ENCODE results near the gene GDF11. TPM values are rescaled to one million over a fixed set of nuclear protein-coding genes. Genes with fewer than 3 reads are reported as not detected.

Gene GDF11
- total RNA-seq, 1 experiment from 2014 or later, result 9.4 TPM

DNA sequence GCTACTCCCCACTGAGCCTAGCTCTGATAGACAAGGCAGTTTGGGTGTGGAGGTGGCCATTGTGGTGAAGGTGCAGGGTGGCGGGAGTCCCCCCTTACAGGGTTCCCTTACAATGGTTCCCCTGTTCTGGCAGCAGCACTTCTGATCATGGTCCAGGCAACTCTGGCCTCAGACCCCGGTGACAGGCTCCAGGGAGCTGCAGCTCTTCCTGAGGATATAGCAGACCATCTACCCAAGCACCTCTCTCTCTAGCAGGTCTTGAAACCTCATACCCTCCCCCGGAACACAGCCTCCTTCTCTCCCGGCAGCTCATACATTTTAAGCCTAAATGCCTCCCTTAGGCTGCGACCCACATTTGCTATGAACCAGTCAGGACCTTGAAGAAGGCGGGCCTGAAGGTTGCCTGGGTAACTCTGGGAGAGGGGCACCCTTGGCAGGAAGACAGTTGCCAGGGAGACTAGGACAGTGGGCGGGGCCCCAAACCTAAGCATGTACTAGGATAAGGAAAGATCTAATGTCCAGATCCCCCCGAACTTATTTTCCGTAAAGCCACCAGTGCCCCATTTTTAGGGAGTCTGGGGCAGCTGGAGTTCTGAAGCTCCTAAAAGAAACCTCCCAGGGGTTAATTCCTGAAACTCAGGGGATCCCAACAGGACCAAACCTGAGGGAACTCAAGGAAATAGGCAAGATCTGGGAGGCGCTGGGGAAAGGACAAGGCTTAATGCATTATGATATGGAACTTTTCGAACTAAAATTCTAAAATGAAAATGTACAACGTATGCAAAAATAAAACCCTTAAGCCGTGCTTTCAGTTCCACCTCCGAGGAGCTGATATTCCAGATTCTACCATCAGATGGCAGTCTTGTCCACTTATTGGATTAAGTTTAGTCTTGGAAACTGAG is 4.5 kb upstream of the GDF11 start:
- peak overlapping the region; percentile 75 for H2AFZ ChIP-seq
- H3K9me3 ChIP-seq (ENCODE audit: insufficient read depth, low read depth), result no peaks in the 10 kb centered on the region
- H3K79me2 ChIP-seq (ENCODE audit: low read depth), result no peaks in the 10 kb centered on the region
- H3K9me2 ChIP-seq (ENCODE audit: insufficient read depth), result no peaks in the 10 kb centered on the region
- ChIA-PET POLR2A (ENCODE audit: unreplicated experiment) (interaction anchor here (1.0 to 1.3 kb wide), 2 partner anchors 9 to 195 kb away, joined by 6 to 7 read pairs; partner anchors contain the start of gene CD63), CTCF (interaction anchor here (0.6 to 2.2 kb wide), 9 partner anchors 9 to 458 kb away, joined by 3 to 21 read pairs (median 3); partner anchors contain the start of genes CD63, RDH5, SUOX and ZC3H10)
- H3K27ac ChIP-seq, result no peak overlapping the region
- no peaks in the 10 kb centered on the region for H3K27me3 ChIP-seq (ENCODE audit: insufficient read depth, low read depth)
- peak overlapping the region; percentile 74 for H3K4me3 ChIP-seq
- H4K20me1 ChIP-seq (ENCODE audit: insufficient read depth), result no peaks in the 10 kb centered on the region
- DNase-seq, result peak; percentile 68 to 71
- no peak for TF ChIP-seq EZH2 (IDR thresholded peaks at IDR 0.05; ENCODE audit: low read depth)
- TF ChIP-seq, protein P1, sequence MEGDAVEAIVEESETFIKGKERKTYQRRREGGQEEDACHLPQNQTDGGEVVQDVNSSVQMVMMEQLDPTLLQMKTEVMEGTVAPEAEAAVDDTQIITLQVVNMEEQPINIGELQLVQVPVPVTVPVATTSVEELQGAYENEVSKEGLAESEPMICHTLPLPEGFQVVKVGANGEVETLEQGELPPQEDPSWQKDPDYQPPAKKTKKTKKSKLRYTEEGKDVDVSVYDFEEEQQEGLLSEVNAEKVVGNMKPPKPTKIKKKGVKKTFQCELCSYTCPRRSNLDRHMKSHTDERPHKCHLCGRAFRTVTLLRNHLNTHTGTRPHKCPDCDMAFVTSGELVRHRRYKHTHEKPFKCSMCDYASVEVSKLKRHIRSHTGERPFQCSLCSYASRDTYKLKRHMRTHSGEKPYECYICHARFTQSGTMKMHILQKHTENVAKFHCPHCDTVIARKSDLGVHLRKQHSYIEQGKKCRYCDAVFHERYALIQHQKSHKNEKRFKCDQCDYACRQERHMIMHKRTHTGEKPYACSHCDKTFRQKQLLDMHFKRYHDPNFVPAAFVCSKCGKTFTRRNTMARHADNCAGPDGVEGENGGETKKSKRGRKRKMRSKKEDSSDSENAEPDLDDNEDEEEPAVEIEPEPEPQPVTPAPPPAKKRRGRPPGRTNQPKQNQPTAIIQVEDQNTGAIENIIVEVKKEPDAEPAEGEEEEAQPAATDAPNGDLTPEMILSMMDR (conservative IDR thresholded peaks at IDR 0.05), result peak; percentile 90
- H3F3A ChIP-seq (ENCODE audit: insufficient read depth, low read depth), result peaks cover 10% of the 10 kb centered on the region; the same call in 1 of the 2 replicates
- intact Hi-C loops (cut with micrococcal nuclease; ENCODE audit: unreplicated experiment), result loop anchor here (1.0 to 5.0 kb wide), 4 partner anchors 202 to 899 kb away; partner anchors contain the start of genes RPS26 and ZC3H10
- BruUV-seq (replicated peaks), result no TSS peak
- H3K36me3 ChIP-seq (ENCODE audit: low read depth), result no peaks in the 10 kb centered on the region
- peak overlapping the region; percentile 98 for H3K4me2 ChIP-seq
- H3K4me1 ChIP-seq (replicated peaks; ENCODE audit: insufficient read depth), result peaks cover 12% of the 10 kb centered on the region

DNA sequence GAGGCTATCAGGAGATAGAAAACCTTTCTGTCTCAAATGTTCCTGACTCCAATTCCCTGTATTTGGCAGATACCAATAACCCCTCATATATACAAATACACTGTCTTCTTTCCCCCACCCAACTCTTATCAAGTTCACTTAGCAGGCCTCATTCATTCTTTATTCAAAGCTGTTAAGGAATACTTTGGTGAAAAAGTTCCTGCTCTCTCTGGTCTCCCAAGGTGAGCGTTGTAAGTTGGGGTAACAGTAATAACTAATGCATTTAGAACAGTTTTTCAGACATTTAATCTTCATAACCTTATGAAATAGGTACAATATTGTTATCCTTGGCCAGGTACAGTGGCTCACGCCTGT is 3.9 kb upstream of the GDF11 start:
- H3K27ac ChIP-seq, result no peak overlapping the region
- BruUV-seq (replicated peaks), result no TSS peak
- H3K79me2 ChIP-seq (ENCODE audit: low read depth), result no peaks in the 10 kb centered on the region
- H3K36me3 ChIP-seq (ENCODE audit: low read depth), result no peaks in the 10 kb centered on the region
- peaks cover 17% of the 10 kb centered on the region for H3K4me1 ChIP-seq (replicated peaks; ENCODE audit: insufficient read depth)
- no peaks in the 10 kb centered on the region for H3K27me3 ChIP-seq (ENCODE audit: insufficient read depth, low read depth)
- TF ChIP-seq, protein P1 (conservative IDR thresholded peaks at IDR 0.05), result no peak
- no peak for TF ChIP-seq EZH2 (IDR thresholded peaks at IDR 0.05; ENCODE audit: low read depth)
- intact Hi-C loops (cut with micrococcal nuclease; ENCODE audit: unreplicated experiment), result loop anchor here (1.0 to 5.0 kb wide), 3 partner anchors 201 to 898 kb away; partner anchors contain the start of gene ZC3H10
- H4K20me1 ChIP-seq (ENCODE audit: insufficient read depth), result no peaks in the 10 kb centered on the region
- CTCF ChIA-PET, result interaction anchor here (1.0 to 1.8 kb wide), 5 partner anchors 9 to 258 kb away, joined by 3 to 21 read pairs (median 3); partner anchors contain the start of genes CD63 and SUOX
- POLR2A ChIA-PET (ENCODE audit: unreplicated experiment), result interaction anchor here (1.0 to 1.3 kb wide), 2 partner anchors 10 to 194 kb away, joined by 6 to 7 read pairs; partner anchors contain the start of gene CD63
- peak overlapping the region; percentile 98; the same call in 1 of the 2 replicates for H3K4me2 ChIP-seq
- H3K9me2 ChIP-seq (ENCODE audit: insufficient read depth), result no peaks in the 10 kb centered on the region
- no peak overlapping the region for H2AFZ ChIP-seq
- peaks cover 10% of the 10 kb centered on the region; the same call in 1 of the 2 replicates for H3F3A ChIP-seq (ENCODE audit: insufficient read depth, low read depth)
- no peaks in the 10 kb centered on the region for H3K9me3 ChIP-seq (ENCODE audit: insufficient read depth, low read depth)
- no peak for DNase-seq
- H3K4me3 ChIP-seq, result peak overlapping the region; percentile 74; the same call in 1 of the 2 replicates

- Histone ChIP-seq H3K4me2 (peak overlapping the region; percentile 80), H3K4me1 (replicated peaks; ENCODE audit: insufficient read depth) (peaks cover 21% of the 10 kb centered on the region), H2AFZ (0 out of 2 replicates have a peak overlapping the region, but pooled peaks have one; percentile 59), H3F3A (ENCODE audit: insufficient read depth, low read depth) (peaks cover 10% of the 10 kb centered on the region; the same call in 1 of the 2 replicates), H3K27ac (no peak overlapping the region), H3K9me2 (ENCODE audit: insufficient read depth) (no peaks in the 10 kb centered on the region), H3K36me3 (ENCODE audit: low read depth) (no peaks in the 10 kb centered on the region), H3K9me3 (ENCODE audit: insufficient read depth, low read depth) (no peaks in the 10 kb centered on the region), H4K20me1 (ENCODE audit: insufficient read depth) (no peaks in the 10 kb centered on the region), H3K27me3 (ENCODE audit: insufficient read depth, low read depth) (no peaks in the 10 kb centered on the region), H3K4me3 (peak overlapping the region; percentile 57), H3K79me2 (ENCODE audit: low read depth) (no peaks in the 10 kb centered on the region)
- DNase-seq, result no peak
- ChIA-PET CTCF (interaction anchor here (0.6 to 0.7 kb wide), 2 partner anchors 67 to 244 kb away, joined by 3 to 4 read pairs; no protein-coding TSS in a partner anchor), POLR2A (ENCODE audit: unreplicated experiment) (interaction anchor here (0.6 to 0.7 kb wide), 2 partner anchors 19 to 114 kb away, joined by 3 to 4 read pairs; no protein-coding TSS in a partner anchor)
- intact Hi-C loops (cut with micrococcal nuclease; ENCODE audit: unreplicated experiment), result loop anchor here (5.0 kb wide), 1 partner anchor 75 kb away; the partner anchor contains the start of genes ORMDL2 and SARNP
- no TSS peak for BruUV-seq (replicated peaks)
- no peak for TF ChIP-seq EZH2 (IDR thresholded peaks at IDR 0.05; ENCODE audit: low read depth)
- TF ChIP-seq, protein P1 (conservative IDR thresholded peaks at IDR 0.05), result no peak
Observed at GRCh38 chr12:55741931-55742680, 816 bp upstream of the GDF11 start.

Data from PC-9 (cell line).